ENCODE measurements around the gene KLK8. TPM values are rescaled to one million over a fixed set of nuclear protein-coding genes. Genes with fewer than 3 reads are reported as not detected.

The KLK8 gene
- total RNA-seq, 1 experiment from 2014 or later = 2.7 TPM

- H3T11ph ChIP-seq (ENCODE audit: low read length) = no peak overlapping the region
- no peak overlapping the region for H2BK120ac ChIP-seq (ENCODE audit: low read depth, low read length, poor library complexity, severe bottlenecking)
- peak; percentile 80 for DNase-seq
- H2BK12ac ChIP-seq (ENCODE audit: insufficient read length, low read depth, low read length) = no peak overlapping the region
- H3K27me3 ChIP-seq (ENCODE audit: insufficient read depth, low read length) = no peaks in the 10 kb centered on the region
- no peak overlapping the region for H3K9ac ChIP-seq (ENCODE audit: extremely low read depth, insufficient read length, low read length)
- H3K79me1 ChIP-seq (ENCODE audit: insufficient read depth, low read depth, low read length, poor library complexity, severe bottlenecking) = no peaks in the 10 kb centered on the region
- no peak overlapping the region for H3K56ac ChIP-seq (ENCODE audit: insufficient read length, low read depth, low read length)
- no peak overlapping the region for H3K4ac ChIP-seq (ENCODE audit: low read depth, low read length)
- peak overlapping the region; percentile 14; the same call in 1 of the 2 replicates for H3K14ac ChIP-seq (ENCODE audit: insufficient read depth, low read length)
- TF ChIP-seq CTCF (conservative IDR thresholded peaks at IDR 0.05) = no peak
- peaks cover 21 to 38% of the 10 kb centered on the region in 2 experiments for H3K4me1 Mint-ChIP-seq
- peak overlapping the region; percentile 76 for H3K4me2 ChIP-seq (ENCODE audit: insufficient read depth, insufficient read length, low read length)
- H3K4me1 ChIP-seq (ENCODE audit: insufficient read depth, low read length) = 0 out of 2 replicates have a peak, but pooled peaks cover 4% of the 10 kb centered on the region
- H3K27ac ChIP-seq (ENCODE audit: insufficient read length, low read depth, low read length) = no peak overlapping the region
- H4K91ac ChIP-seq (ENCODE audit: insufficient read length, low read depth, low read length) = peak overlapping the region; percentile 5
- H2AK5ac ChIP-seq (ENCODE audit: insufficient read length, low read length) = no peak overlapping the region
- H3K36me3 Mint-ChIP-seq (ENCODE audit: insufficient read depth in 1 of 3, low read depth in 3 of 3) = no peaks in the 10 kb centered on the region
- H3K23me2 ChIP-seq (ENCODE audit: insufficient read length, low read depth, low read length, poor library complexity, severe bottlenecking) = peaks cover 6% of the 10 kb centered on the region
- H3K23ac ChIP-seq (ENCODE audit: insufficient read length, low read depth, low read length) = no peak overlapping the region
- H4K20me1 ChIP-seq (ENCODE audit: control insufficient read depth, insufficient read depth, insufficient read length) = no peaks in the 10 kb centered on the region
- no peak overlapping the region for H3K18ac ChIP-seq (ENCODE audit: insufficient read length, low read depth, low read length)
- WGBS (ENCODE audit: extremely low coverage, insufficient read length, low lambda C conversion rate) = no CpG with 5 or more reads among the region's 16 CpGs
- H3K27me3 Mint-ChIP-seq (ENCODE audit: low read depth) = peaks cover 40% of the 10 kb centered on the region
- no peak overlapping the region for H2BK20ac ChIP-seq (ENCODE audit: low read depth, low read length, poor library complexity, severe bottlenecking)
- peak overlapping the region in 1 of 2 experiments; percentile 60; a peak in 1 of 5 replicates for H3K4me3 Mint-ChIP-seq
- H3K79me2 ChIP-seq (ENCODE audit: insufficient read depth, low read length) = no peaks in the 10 kb centered on the region
- H3K9me3 ChIP-seq (ENCODE audit: control insufficient read depth, low read depth, low read length) = no peaks in the 10 kb centered on the region
- no peaks in the 10 kb centered on the region; a peak in 1 of 5 replicates for H3K9me3 Mint-ChIP-seq
- H2BK15ac ChIP-seq (ENCODE audit: low read depth, low read length) = no peak overlapping the region
- H4K8ac ChIP-seq (replicated peaks; ENCODE audit: insufficient read length, low read depth, low read length) = no peak overlapping the region
- no peak overlapping the region for H2BK5ac ChIP-seq (ENCODE audit: insufficient read length, low read length)
- H3K27ac Mint-ChIP-seq = peak overlapping the region in 1 of 3 experiments; percentile 51; a peak in 2 of 7 replicates
- no peak overlapping the region for H2AFZ ChIP-seq (ENCODE audit: low read length)
- H4K5ac ChIP-seq (ENCODE audit: insufficient read length, low read depth, low read length) = no peak overlapping the region
Measured at GRCh38 chr19:51000981-51001380, 423 bp downstream of the KLK8 start.
